HepG2 (cell line): ENCODE measurements around the gene CENPB. TPM values are rescaled to one million over a fixed set of nuclear protein-coding genes. Genes with fewer than 3 reads are reported as not detected.
A peak's percentile ranks its signal among the peaks of the same experiment; 100 is the strongest.

Experiments
- BHLHE40 ChIP-seq: IDR thresholded peaks from 2 replicates; pipeline ENCODE4 v1.6.1; 2011; ENCODE audit warnings: low read length, improper control_type of control experiment
- DDIT3 ChIP-seq: sonication (generic); formaldehyde crosslinking; IDR thresholded peaks from 2 replicates; pipeline ENCODE4 v1.4.0; 2020; ENCODE audit warnings: mild to moderate bottlenecking, missing genetic modification reagents
- ELF1 ChIP-seq: sonication (generic); formaldehyde crosslinking; IDR thresholded peaks from 2 replicates; pipeline ENCODE4 v1.4.0; 2020; ENCODE audit warnings: missing genetic modification reagents
- FUBP1 ChIP-seq: sonication (generic); formaldehyde crosslinking; IDR thresholded peaks from 2 replicates; pipeline ENCODE4 v1.5.1; 2020; ENCODE audit warnings: missing genetic modification reagents, mild to moderate bottlenecking, borderline replicate concordance
- GATAD1 ChIP-seq: IDR thresholded peaks from 2 replicates; pipeline ENCODE4 v1.6.1; 2016; ENCODE audit warnings: missing genetic modification reagents, missing compliant biosample characterization
- HIVEP1 ChIP-seq: sonication (generic); formaldehyde crosslinking; IDR thresholded peaks from 2 replicates; pipeline ENCODE4 v1.4.0; 2020; ENCODE audit warnings: mild to moderate bottlenecking, missing genetic modification reagents
- PAXIP1 ChIP-seq: sonication (generic); formaldehyde crosslinking; conservative IDR thresholded peaks from 2 replicates; pipeline ENCODE4 v1.4.0; 2020; ENCODE audit warnings: mild to moderate bottlenecking, missing genetic modification reagents, moderate library complexity
- REL ChIP-seq: sonication (generic); formaldehyde crosslinking; conservative IDR thresholded peaks from 2 replicates; pipeline ENCODE4 v1.8.0; 2022; ENCODE audit warnings: mild to moderate bottlenecking, missing genetic modification reagents, moderate library complexity
- RFX1 ChIP-seq: fragments of 450-650 bp; IDR thresholded peaks from 2 replicates; pipeline ENCODE4 v1.6.1; 2017
- TOPORS ChIP-seq: sonication (generic); formaldehyde crosslinking; IDR thresholded peaks from 2 replicates; pipeline ENCODE4 v1.8.0; 2023; ENCODE audit warnings: mild to moderate bottlenecking, missing genetic modification reagents
- ZBTB7A ChIP-seq: sonication (generic); formaldehyde crosslinking; IDR thresholded peaks from 2 replicates; pipeline ENCODE4 v1.8.0; 2022; ENCODE audit warnings: mild to moderate bottlenecking, missing genetic modification reagents
- ZNF383 ChIP-seq: sonication (generic); formaldehyde crosslinking; IDR thresholded peaks from 2 replicates; pipeline ENCODE4 v1.4.0; 2020; ENCODE audit warnings: missing genetic modification reagents, mild to moderate bottlenecking, borderline replicate concordance
- ZNF460 ChIP-seq: sonication (generic); formaldehyde crosslinking; IDR thresholded peaks from 2 replicates; pipeline ENCODE4 v1.5.1; 2020; ENCODE audit warnings: missing genetic modification reagents, mild to moderate bottlenecking, borderline replicate concordance
- ZNF562 ChIP-seq: sonication (generic); formaldehyde crosslinking; IDR thresholded peaks from 2 replicates; pipeline ENCODE4 v1.8.0; 2022; ENCODE audit warnings: missing genetic modification reagents, borderline replicate concordance
- ZNF615 ChIP-seq: sonication (generic); formaldehyde crosslinking; IDR thresholded peaks from 2 replicates; pipeline ENCODE4 v1.5.0; 2020; ENCODE audit warnings: mild to moderate bottlenecking, missing genetic modification reagents, borderline replicate concordance
- polyA plus RNA-seq, 8 experiments: library from polyadenylated mRNA; depleted of rRNA in 3 of 8; stranded (reverse) in 7 of 8; unstranded in 1 of 8; fragments of >200 nt; fragmentation: Illumina TruSeq in 4 of 8; extraction: Trizol in 4 of 8; gene quantifications; 2 replicates each; pipeline versions ENCODE4 v1.2.1 to v1.2.3, GENCODE V29; 2011 to 2016; ENCODE audit warnings: low read depth in 4 of 8, missing spikeins in 1 of 8, mixed read lengths in 1 of 8; ENCODE audit not compliant: insufficient read depth in 1 of 8
- total RNA-seq, 5 experiments: library from RNA; depleted of rRNA; stranded (reverse); fragments of >200 nt; fragmentation: Illumina TruSeq; extraction: Trizol; gene quantifications; 2 replicates each; pipeline ENCODE4 v1.2.3, GENCODE V29; 2016; ENCODE audit warnings: low read depth in 1 of 5
- TF ChIP-seq, protein P1 (sequence below), 2 experiments: fragments of 450-650 bp in 1 of 2; sonication (generic) in 1 of 2; formaldehyde crosslinking in 1 of 2; IDR thresholded peaks; 2 replicates each; pipeline versions ENCODE4 v1.6.1 to v1.8.0; 2016 to 2022; ENCODE audit warnings: antibody characterized with exemption in 1 of 2, mild to moderate bottlenecking in 1 of 2, missing genetic modification reagents in 1 of 2

The CENPB gene
- total and polyA plus RNA-seq, 2 of the 13 experiments (the other 11 are each of a cell fraction or from before 2014, with no cell fraction given): 10.4 to 54.5 TPM

DNA sequence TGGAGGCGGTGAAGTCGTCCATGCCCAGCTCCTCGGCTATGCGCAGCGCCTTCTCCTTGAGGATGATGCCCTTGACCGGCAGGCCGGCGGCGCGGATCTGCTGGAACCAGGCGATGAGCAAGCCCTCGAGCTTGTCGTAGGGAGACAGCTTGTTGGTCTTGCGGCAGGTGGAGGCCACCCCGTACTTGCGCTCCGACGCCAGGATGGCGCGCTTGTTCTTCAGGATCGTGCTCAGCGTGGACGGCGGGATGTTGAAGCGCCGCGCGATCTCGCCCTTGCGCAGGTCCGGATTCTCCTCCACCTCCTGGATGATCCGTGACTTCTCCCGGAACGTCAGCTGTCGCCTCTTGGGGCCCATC, 435 bp downstream of the CENPB start (continued):
- TF ChIP-seq, protein P1, sequence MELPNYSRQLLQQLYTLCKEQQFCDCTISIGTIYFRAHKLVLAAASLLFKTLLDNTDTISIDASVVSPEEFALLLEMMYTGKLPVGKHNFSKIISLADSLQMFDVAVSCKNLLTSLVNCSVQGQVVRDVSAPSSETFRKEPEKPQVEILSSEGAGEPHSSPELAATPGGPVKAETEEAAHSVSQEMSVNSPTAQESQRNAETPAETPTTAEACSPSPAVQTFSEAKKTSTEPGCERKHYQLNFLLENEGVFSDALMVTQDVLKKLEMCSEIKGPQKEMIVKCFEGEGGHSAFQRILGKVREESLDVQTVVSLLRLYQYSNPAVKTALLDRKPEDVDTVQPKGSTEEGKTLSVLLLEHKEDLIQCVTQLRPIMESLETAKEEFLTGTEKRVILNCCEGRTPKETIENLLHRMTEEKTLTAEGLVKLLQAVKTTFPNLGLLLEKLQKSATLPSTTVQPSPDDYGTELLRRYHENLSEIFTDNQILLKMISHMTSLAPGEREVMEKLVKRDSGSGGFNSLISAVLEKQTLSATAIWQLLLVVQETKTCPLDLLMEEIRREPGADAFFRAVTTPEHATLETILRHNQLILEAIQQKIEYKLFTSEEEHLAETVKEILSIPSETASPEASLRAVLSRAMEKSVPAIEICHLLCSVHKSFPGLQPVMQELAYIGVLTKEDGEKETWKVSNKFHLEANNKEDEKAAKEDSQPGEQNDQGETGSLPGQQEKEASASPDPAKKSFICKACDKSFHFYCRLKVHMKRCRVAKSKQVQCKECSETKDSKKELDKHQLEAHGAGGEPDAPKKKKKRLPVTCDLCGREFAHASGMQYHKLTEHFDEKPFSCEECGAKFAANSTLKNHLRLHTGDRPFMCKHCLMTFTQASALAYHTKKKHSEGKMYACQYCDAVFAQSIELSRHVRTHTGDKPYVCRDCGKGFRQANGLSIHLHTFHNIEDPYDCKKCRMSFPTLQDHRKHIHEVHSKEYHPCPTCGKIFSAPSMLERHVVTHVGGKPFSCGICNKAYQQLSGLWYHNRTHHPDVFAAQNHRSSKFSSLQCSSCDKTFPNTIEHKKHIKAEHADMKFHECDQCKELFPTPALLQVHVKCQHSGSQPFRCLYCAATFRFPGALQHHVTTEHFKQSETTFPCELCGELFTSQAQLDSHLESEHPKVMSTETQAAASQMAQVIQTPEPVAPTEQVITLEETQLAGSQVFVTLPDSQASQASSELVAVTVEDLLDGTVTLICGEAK (IDR thresholded peaks at IDR 0.05): no peak
- TF ChIP-seq, protein P1 (CRISPR knock-in tag; IDR thresholded peaks at IDR 0.05): peak; percentile 61; the same call in 1 of the 2 replicates
- TF ChIP-seq TOPORS (CRISPR knock-in tag) (peak; percentile 70), ZBTB7A (CRISPR knock-in tag) (peak; percentile 86), GATAD1 (CRISPR knock-in tag) (peak; percentile 18; the same call in 1 of the 2 replicates), REL (no peak), ZNF383 (CRISPR knock-in tag) (no peak), DDIT3 (CRISPR knock-in tag) (no peak), ZNF562 (no peak), ZNF615 (CRISPR knock-in tag) (no peak), ZNF460 (CRISPR knock-in tag) (no peak), ELF1 (CRISPR knock-in tag) (0 out of 2 replicates have a peak, but pooled peaks have one; percentile 6), BHLHE40 (no peak), RFX1 (no peak), FUBP1 (CRISPR knock-in tag) (no peak), HIVEP1 (0 out of 2 replicates have a peak, but pooled peaks have one; percentile 29), PAXIP1 (CRISPR knock-in tag) (no peak)
